Tibial nerve (tissue), 4 donors: Measurements from ENCODE around the gene GRHL1. TPM values are rescaled to one million over a fixed set of nuclear protein-coding genes. Genes with fewer than 3 reads are reported as not detected.

Experiments
- DNase-seq, 2 donors: peaks; one replicate each; pipeline ENCODE4 v3.0.0-alpha.2; 2019; ENCODE audit warnings: low spot score in 2 of 2
- H3K27ac ChIP-seq, 4 donors: fragments of 200-600 bp; sonication (generic) in 3 of 4; one replicate each; pipeline ENCODE4 v1.5.1; 2017 to 2019; ENCODE audit warnings: mild to moderate bottlenecking in 1 of 4
- H3K27me3 ChIP-seq, 2 donors: fragments of 200-600 bp; sonication (generic) in 1 of 2; one replicate each; pipeline versions ENCODE4 v1.5.1 to v1.6.0; 2017 to 2019
- H3K36me3 ChIP-seq, 3 donors: fragments of 200-600 bp; sonication (generic); one replicate each; pipeline ENCODE4 v1.5.1; 2018 to 2019
- H3K4me1 ChIP-seq, 4 donors: fragments of 200-600 bp; sonication (generic) in 3 of 4; one replicate each; pipeline ENCODE4 v1.5.1; 2017 to 2019
- H3K4me3 ChIP-seq, 4 donors: fragments of 200-600 bp; sonication (generic) in 3 of 4; one replicate each; pipeline ENCODE4 v1.5.1; 2017 to 2019; ENCODE audit warnings: mild to moderate bottlenecking in 1 of 4, moderate library complexity in 1 of 4
- H3K9me3 ChIP-seq, 4 donors: fragments of 200-600 bp; sonication (generic) in 3 of 4; one replicate each; pipeline ENCODE4 v1.5.1; 2017 to 2019
- EP300 ChIP-seq, 2 donors: sonication (generic); formaldehyde crosslinking; IDR thresholded peaks; one replicate each; pipeline ENCODE4 v1.6.1; 2017; ENCODE audit warnings: antibody characterized with exemption in 2 of 2, mild to moderate bottlenecking in 1 of 2
- POLR2A ChIP-seq, 2 donors: fragments of 450-650 bp; IDR thresholded peaks; one replicate each; pipeline ENCODE4 v1.6.1; 2017; ENCODE audit warnings: antibody characterized with exemption in 2 of 2, mild to moderate bottlenecking in 2 of 2, moderate library complexity in 2 of 2
- WGBS, 2 donors: methylation state at CpG; one replicate each; pipeline ENCODE4 v1.1.5; 2018; 5-methylcytosine and 5-hydroxymethylcytosine counted together
- total RNA-seq, 4 donors: library from RNA; depleted of rRNA; stranded (reverse); fragments of >200 nt; gene quantifications; one replicate each; pipeline ENCODE4 v1.1.0, GENCODE V29; 2016
- TF ChIP-seq, protein P1 (sequence below), 5 experiments: fragments of 200-600 bp in 3 of 5; fragments of 450-650 bp in 2 of 5; sonication (generic) in 3 of 5; IDR thresholded peaks; one replicate each; pipeline ENCODE4 v1.5.1; 2016 to 2019; ENCODE audit warnings: antibody characterized with exemption in 5 of 5, mild to moderate bottlenecking in 3 of 5, moderate library complexity in 2 of 5

Gene GRHL1
- total RNA-seq, 4 donors from 2014 or later, result 0.66 to 4.2 (median 2.3) TPM; not detected in 1

DNA sequence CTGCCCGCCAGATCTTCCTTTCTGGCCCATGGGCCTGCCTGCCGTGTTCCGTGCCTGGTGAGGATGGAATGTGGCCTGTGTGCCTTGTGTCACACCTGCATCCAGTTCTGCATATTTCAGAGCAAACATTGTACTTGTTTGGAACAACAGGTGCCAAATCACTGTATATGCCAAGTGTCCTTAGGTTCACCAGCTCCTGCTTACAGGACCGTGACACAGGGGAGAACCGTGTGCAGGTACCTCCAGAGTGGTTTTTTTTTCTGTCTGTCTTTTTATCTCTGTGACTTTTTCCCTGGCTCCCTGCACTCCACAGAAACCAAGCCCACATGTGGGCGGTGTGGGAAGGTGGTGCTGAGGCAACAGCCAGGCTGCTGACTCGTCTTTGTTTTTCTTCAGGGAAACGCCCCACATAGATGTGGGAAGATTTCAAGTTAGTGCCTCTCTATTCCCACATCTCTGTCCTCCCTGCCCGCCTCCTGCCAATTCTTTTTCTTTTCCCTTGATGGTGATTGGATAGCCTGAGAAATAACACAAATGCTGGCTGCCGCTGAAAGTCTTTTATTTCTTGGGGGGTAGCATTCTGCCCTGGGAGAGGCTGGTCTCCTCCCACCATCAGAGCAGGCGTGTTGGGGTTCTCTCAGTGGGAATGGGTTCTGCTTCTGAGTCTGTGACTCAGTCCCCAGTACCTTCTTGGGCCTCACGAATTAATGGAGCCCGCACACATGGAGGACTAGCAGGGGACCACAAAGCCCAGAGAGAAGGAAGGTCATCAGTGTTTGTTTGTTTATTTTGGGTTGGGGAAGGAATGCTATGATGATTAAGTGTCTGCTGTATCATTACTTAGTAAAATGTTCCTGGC lies 21.4 kb downstream of the GRHL1 start:
- WGBS, 2 donors, result 49 to 60% methylated on average over 13 of the region's 13 CpGs
- H3K4me1 ChIP-seq, result peaks cover 0 to 28% (median 0%) of the 10 kb centered on the region in 4 donors
- H3K27ac ChIP-seq, result peak overlapping the region in 2 of 4 donors; percentile 32 to 56
- peak in 1 of 2 donors; percentile 38 for DNase-seq
- H3K9me3 ChIP-seq, result no peaks in the 10 kb centered on the region
- no peak overlapping the region for H3K4me3 ChIP-seq
- H3K27me3 ChIP-seq, result no peaks in the 10 kb centered on the region
- TF ChIP-seq POLR2A (IDR thresholded peaks at IDR 0.05) (no peak), EP300 (IDR thresholded peaks at IDR 0.05) (no peak)
- TF ChIP-seq, protein P1, sequence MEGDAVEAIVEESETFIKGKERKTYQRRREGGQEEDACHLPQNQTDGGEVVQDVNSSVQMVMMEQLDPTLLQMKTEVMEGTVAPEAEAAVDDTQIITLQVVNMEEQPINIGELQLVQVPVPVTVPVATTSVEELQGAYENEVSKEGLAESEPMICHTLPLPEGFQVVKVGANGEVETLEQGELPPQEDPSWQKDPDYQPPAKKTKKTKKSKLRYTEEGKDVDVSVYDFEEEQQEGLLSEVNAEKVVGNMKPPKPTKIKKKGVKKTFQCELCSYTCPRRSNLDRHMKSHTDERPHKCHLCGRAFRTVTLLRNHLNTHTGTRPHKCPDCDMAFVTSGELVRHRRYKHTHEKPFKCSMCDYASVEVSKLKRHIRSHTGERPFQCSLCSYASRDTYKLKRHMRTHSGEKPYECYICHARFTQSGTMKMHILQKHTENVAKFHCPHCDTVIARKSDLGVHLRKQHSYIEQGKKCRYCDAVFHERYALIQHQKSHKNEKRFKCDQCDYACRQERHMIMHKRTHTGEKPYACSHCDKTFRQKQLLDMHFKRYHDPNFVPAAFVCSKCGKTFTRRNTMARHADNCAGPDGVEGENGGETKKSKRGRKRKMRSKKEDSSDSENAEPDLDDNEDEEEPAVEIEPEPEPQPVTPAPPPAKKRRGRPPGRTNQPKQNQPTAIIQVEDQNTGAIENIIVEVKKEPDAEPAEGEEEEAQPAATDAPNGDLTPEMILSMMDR (IDR thresholded peaks at IDR 0.05), result no peak
- no peaks in the 10 kb centered on the region for H3K36me3 ChIP-seq

DNA sequence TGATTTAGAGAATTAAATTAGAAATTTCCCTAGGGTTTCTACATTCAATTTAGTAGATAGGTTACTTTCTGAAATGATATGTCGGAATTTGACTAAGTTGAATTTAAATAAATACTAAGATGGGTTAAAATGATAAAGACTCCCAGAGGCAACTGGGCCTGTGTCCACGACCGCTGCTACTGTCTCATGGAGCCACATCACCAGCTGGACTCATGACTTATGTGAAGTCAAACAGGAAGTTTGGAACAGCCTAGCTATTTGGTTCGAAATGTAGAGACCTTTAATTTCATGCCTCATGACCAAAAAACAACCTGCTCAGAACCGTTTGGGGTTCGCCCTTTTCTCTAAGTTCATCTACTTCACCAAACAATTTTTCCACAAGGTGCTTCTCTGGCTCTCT lies 22.2 kb downstream of the GRHL1 start:
- no peaks in the 10 kb centered on the region for H3K36me3 ChIP-seq
- DNase-seq, result no peak
- H3K27ac ChIP-seq, result peak overlapping the region in 2 of 4 donors; percentile 5 to 32
- H3K27me3 ChIP-seq, result no peaks in the 10 kb centered on the region
- TF ChIP-seq EP300 (IDR thresholded peaks at IDR 0.05) (no peak), POLR2A (IDR thresholded peaks at IDR 0.05) (no peak)
- TF ChIP-seq, protein P1 (IDR thresholded peaks at IDR 0.05), result no peak
- WGBS, 2 donors, result 84 to 87% methylated on average over 6 of the region's 6 CpGs
- H3K9me3 ChIP-seq, result no peaks in the 10 kb centered on the region
- H3K4me3 ChIP-seq, result no peak overlapping the region
- peaks cover 0 to 28% (median 0%) of the 10 kb centered on the region in 4 donors for H3K4me1 ChIP-seq

DNA sequence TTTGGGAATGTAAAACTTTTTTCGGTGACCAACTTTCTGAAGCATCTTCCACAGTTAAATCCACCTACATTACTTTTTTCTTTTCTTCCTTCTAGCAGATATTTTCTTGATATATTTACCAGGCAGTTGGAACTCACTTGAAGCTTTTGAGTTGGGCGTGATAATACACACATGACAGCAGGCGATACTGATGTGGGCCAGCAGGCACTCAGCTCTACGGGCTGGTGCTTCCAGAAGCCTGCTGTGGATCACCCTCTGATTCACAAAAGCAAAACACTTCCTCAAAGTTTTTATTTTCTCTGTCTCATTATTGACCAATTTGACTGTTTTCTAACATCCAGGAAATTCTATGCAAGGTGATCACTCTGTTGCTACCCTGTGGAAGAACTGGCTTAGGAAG lies 22.9 kb downstream of the GRHL1 start:
- no peak overlapping the region for H3K4me3 ChIP-seq
- no peak for TF ChIP-seq POLR2A (IDR thresholded peaks at IDR 0.05)
- TF ChIP-seq, protein P1 (IDR thresholded peaks at IDR 0.05), result no peak
- TF ChIP-seq EP300 (IDR thresholded peaks at IDR 0.05), result no peak
- H3K4me1 ChIP-seq, result peaks cover 0 to 28% (median 0%) of the 10 kb centered on the region in 4 donors
- H3K9me3 ChIP-seq, result no peaks in the 10 kb centered on the region
- H3K27me3 ChIP-seq, result no peaks in the 10 kb centered on the region
- no peaks in the 10 kb centered on the region for H3K36me3 ChIP-seq
- 88 to 93% methylated on average over 4 of the region's 4 CpGs for WGBS, 2 donors
- H3K27ac ChIP-seq, result no peak overlapping the region
- no peak for DNase-seq

GRCh38 chr2:9975328-9975727 lies 23.8 kb downstream of the GRHL1 start:
- Histone ChIP-seq H3K27ac (no peak overlapping the region), H3K27me3 (no peaks in the 10 kb centered on the region), H3K4me1 (peaks cover 0 to 28% (median 0%) of the 10 kb centered on the region in 4 donors), H3K4me3 (no peak overlapping the region), H3K36me3 (no peaks in the 10 kb centered on the region), H3K9me3 (no peaks in the 10 kb centered on the region)
- DNase-seq, result no peak
- WGBS, 2 donors, result 87 to 89% methylated on average over 10 of the region's 10 CpGs
- TF ChIP-seq, protein P1 (IDR thresholded peaks at IDR 0.05), result no peak
- no peak for TF ChIP-seq EP300 (IDR thresholded peaks at IDR 0.05)
- no peak for TF ChIP-seq POLR2A (IDR thresholded peaks at IDR 0.05)

- H3K27ac ChIP-seq, result no peak overlapping the region
- peaks cover 0 to 28% (median 0%) of the 10 kb centered on the region in 4 donors for H3K4me1 ChIP-seq
- H3K36me3 ChIP-seq, result no peaks in the 10 kb centered on the region
- TF ChIP-seq EP300 (IDR thresholded peaks at IDR 0.05) (peak in 1 of 2 donors; percentile 74), POLR2A (IDR thresholded peaks at IDR 0.05) (no peak)
- DNase-seq, result peak in 1 of 2 donors; percentile 57
- no peak overlapping the region for H3K4me3 ChIP-seq
- no peaks in the 10 kb centered on the region for H3K9me3 ChIP-seq
- H3K27me3 ChIP-seq, result no peaks in the 10 kb centered on the region
- WGBS, 2 donors, result 68 to 71% methylated on average over 9 of the region's 9 CpGs
Measured at GRCh38 chr2:9975805-9976447, 24.4 kb downstream of the GRHL1 start.
